HG03565 (cell line): ENCODE data around the gene MTUS2.
"Not testable (repeated sequence)": the region's sequence is repeated elsewhere in the genome, so short reads cannot be mapped to it uniquely, and the experiment has no call there.

Experiments used
- ATAC-seq: cut with Tn5 transposase; IDR thresholded peaks from one replicate; pipeline ENCODE4 v1.9.1; 2021; ENCODE audit warnings: mild to moderate bottlenecking, moderate library complexity; ENCODE audit not compliant: unreplicated experiment

MTUS2 gene

GRCh38 chr13:29294821-29295220, 474.7 kb downstream of the MTUS2 start:
- no peak for ATAC-seq

GRCh38 chr13:29301027-29301426, 480.9 kb downstream of the MTUS2 start:
- no peak for ATAC-seq

- ATAC-seq, result no peak
Measured at GRCh38 chr13:29304148-29304547, 484.0 kb downstream of the MTUS2 start.

GRCh38 chr13:29310806-29311205, 490.7 kb downstream of the MTUS2 start:
- ATAC-seq, result no peak

GRCh38 chr13:29315847-29316246, 495.7 kb downstream of the MTUS2 start:
- ATAC-seq, result no peak

- ATAC-seq, result no peak
Measured at GRCh38 chr13:29317828-29318227, 497.7 kb downstream of the MTUS2 start.

- no peak for ATAC-seq
Measured at GRCh38 chr13:29318741-29319140, 498.6 kb downstream of the MTUS2 start.

GRCh38 chr13:29319451-29319850, 499.3 kb downstream of the MTUS2 start:
- ATAC-seq, result no peak

GRCh38 chr13:29323954-29324353, 503.8 kb downstream of the MTUS2 start:
- no peak for ATAC-seq

GRCh38 chr13:29324601-29325000, 504.5 kb downstream of the MTUS2 start:
- no peak for ATAC-seq

GRCh38 chr13:29328501-29328900, 508.4 kb downstream of the MTUS2 start:
- no peak for ATAC-seq

- ATAC-seq, result no peak
Measured at GRCh38 chr13:29336356-29336755, 516.2 kb downstream of the MTUS2 start.

- ATAC-seq, result no peak
Measured at GRCh38 chr13:29339386-29340272, 519.5 kb downstream of the MTUS2 start.

GRCh38 chr13:29345860-29346582, 525.9 kb downstream of the MTUS2 start:
- not testable (repeated sequence) for ATAC-seq

- no peak for ATAC-seq
Measured at GRCh38 chr13:29355029-29355428, 534.9 kb downstream of the MTUS2 start.

GRCh38 chr13:29359181-29359580, 539.0 kb downstream of the MTUS2 start:
- no peak for ATAC-seq

- no peak for ATAC-seq
Measured at GRCh38 chr13:29361716-29362115, 541.6 kb downstream of the MTUS2 start.

GRCh38 chr13:29362849-29363604, 542.9 kb downstream of the MTUS2 start:
- ATAC-seq, result peak; percentile 87

- ATAC-seq, result no peak
Measured at GRCh38 chr13:29369060-29369743, 549.1 kb downstream of the MTUS2 start.

- no peak for ATAC-seq
Measured at GRCh38 chr13:29379281-29379680, 559.1 kb downstream of the MTUS2 start.

GRCh38 chr13:29379865-29380264, 559.7 kb downstream of the MTUS2 start:
- ATAC-seq, result no peak
